Measurements from ENCODE around the gene ENTPD3.

ENTPD3 gene

DNA sequence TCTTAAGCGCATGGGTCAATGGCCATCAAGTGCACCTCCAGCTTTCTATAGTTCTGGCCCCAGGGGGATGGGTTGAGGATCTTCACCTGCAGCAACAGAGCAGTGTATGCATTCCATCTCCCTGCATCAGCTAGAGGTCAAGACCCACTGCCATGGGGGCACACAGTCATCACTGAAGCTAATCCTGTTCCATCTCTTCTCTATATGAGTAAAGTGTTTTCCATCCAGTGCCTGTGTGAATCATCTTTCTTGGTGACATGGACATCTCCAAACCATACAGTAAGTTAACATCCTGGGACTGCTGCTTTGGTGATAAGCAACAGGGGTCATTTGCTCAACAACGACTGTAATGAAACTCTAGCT, 4.4 kb upstream of the ENTPD3 start:
- H3K4me3 ChIP-seq (ENCODE audit: low read length) = no peak overlapping the region
- TF ChIP-seq ZNF274 (IDR thresholded peaks at IDR 0.05; ENCODE audit: low read depth, low read length) = no peak

DNA sequence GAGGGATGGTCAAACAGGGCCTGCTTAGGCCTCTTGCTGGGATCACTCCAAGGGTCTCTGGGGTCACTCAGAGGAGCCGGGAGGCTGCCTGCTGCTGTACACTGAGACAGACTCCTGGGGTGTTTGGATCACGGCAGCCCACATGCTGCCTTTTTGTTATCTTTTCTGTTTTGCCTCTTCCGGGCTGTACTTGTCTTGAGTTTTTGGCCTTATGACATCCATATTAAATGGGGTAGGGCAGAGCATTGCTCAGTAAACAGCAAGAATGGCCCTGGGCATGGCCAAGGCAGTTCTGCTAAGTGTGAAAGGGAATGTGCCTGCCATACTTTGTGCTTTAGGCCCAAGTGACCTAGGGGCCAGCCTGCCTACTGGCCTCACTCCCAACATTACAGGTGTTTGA, 771 bp upstream of the ENTPD3 start:
- no peak for TF ChIP-seq ZNF274 (IDR thresholded peaks at IDR 0.05; ENCODE audit: low read depth, low read length)
- no peak overlapping the region for H3K4me3 ChIP-seq (ENCODE audit: low read length)

DNA sequence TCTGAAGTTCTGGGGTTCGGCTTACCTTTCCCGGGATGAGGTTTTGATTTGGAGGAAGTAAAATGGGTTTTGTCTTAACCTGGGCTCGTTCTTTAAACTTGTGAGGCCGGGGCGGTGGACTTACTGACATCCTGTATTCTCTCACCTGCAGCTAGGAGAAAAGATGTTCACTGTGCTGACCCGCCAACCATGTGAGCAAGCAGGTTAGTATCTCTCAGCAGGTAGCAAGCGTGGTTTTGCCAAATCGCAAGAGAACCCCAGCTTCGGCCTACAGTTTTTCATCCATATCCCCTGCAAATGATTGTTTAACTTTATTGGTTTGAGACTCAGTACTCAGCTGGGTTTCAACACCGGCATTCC, 891 bp downstream of the ENTPD3 start:
- no peak overlapping the region for H3K4me3 ChIP-seq (ENCODE audit: low read length)
- no peak for TF ChIP-seq ZNF274 (IDR thresholded peaks at IDR 0.05; ENCODE audit: low read depth, low read length)

DNA sequence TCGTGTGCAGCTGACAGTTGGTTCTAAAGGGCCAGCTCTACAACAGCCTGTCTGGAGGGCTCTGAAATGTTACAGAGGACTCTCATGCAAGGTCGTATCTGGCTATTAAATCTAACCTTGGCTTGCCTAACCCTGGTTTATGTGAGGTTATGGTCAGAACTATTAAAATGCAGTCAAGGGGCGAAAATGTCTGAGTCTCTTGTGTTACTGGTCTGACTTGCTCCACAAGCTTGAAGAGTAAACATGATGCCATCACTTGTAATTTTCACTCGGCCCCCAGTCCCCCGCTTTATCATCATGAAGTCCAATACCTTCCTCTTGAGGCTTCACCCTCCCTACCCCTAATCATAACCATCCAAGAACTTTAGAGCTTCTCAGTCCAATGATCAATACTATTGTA, 9.4 kb downstream of the ENTPD3 start:
- H3K4me3 ChIP-seq (ENCODE audit: low read length) = no peak overlapping the region
- no peak for TF ChIP-seq ZNF274 (IDR thresholded peaks at IDR 0.05; ENCODE audit: low read depth, low read length)

DNA sequence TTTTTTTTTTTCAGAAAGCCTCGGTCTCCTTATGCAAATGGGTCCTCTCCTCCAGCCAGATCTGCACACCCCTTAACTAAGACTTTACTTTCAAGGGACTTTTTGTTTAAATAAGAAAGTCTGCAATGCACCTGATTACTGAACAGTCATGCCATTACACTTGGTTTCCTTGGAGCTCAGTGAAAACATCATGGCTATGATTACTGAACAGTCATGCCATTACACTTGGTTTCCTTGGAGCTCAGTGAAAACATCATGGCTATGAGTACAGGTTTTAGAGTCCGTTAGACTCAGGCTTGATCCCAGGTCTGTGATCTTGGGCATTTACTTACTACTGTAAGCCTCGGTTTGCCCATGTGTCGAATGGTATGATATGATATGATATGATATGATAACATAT, 10.1 kb downstream of the ENTPD3 start:
- no peak for TF ChIP-seq ZNF274 (IDR thresholded peaks at IDR 0.05; ENCODE audit: low read depth, low read length)
- no peak overlapping the region for H3K4me3 ChIP-seq (ENCODE audit: low read length)

DNA sequence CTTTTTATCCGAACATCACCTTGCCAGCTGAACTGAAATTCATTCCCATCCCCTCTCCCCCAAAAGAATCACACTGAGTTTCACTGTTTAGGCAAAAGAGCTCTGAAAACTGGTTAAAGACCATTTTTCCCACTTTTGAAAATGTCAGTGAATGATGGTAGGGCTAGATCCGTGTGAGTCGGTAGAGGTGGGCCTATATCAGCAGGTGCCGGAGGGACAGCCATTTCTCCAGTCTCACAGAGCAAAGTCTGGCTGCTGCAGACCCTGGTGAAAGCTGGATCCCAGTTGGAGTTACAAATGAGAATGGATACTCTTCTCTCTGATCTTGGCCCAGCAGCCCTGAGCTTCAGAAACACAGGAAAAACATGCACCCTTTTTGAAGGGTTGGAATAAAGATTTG, 10.9 kb downstream of the ENTPD3 start:
- H3K4me3 ChIP-seq (ENCODE audit: low read length) = no peak overlapping the region

DNA sequence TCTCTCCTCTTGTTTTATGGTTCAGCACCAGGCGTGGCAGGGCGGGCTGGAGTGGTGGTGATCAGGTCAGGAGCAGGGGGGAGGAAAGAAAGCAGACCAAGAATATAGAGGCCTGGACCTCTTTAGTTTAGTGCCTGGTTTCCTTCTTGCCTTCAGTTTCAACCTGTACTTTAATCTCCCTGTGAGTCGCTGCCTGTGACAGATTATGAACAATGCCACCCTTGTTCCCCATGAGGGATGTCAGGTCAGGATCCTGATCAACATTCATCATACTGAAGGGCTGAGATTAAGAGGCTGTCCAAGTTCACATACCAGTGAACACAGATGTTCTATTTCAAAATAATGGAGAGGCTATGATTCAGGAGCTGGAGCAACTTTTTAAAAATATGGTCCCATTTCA, 11.4 kb downstream of the ENTPD3 start:
- H3K4me3 ChIP-seq (ENCODE audit: low read length) = no peak overlapping the region
- no peak for TF ChIP-seq ZNF274 (IDR thresholded peaks at IDR 0.05; ENCODE audit: low read depth, low read length)

More for the DNA sequence above, 10.9 kb downstream of the ENTPD3 start:
- TF ChIP-seq ZNF274 (IDR thresholded peaks at IDR 0.05; ENCODE audit: low read depth, low read length) = no peak

DNA sequence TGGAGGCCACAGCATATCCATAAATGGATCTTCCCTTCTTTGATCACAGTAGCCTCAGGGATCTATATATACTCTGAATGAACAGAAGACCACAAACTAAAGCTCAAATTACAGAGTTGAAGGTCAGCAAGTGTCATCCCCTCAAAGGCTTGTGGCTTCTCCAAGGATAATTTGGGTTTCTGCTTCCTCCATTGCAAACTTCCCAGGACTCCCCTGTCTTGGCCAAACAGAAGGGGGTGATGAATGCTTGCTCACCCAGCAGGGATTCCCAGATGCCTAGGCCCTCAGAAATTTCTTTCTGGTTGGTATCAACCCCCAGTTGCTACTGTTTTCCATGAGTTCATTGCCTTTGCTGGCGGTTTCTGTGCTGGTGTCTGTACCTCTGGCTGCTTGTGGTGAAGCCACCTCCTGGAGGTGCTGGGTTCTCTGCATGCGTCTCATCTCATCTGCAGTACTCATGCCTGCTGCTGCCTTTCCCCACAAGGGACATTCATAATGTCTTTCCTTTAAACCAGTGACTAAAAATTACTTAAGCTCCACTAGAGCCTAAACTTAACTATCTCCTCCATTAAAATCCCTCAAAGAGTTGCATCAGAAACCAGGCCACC, 17.7 kb downstream of the ENTPD3 start:
- no peak for TF ChIP-seq ZNF274 (IDR thresholded peaks at IDR 0.05; ENCODE audit: low read depth, low read length)
- H3K4me3 ChIP-seq (ENCODE audit: low read length) = no peak overlapping the region

DNA sequence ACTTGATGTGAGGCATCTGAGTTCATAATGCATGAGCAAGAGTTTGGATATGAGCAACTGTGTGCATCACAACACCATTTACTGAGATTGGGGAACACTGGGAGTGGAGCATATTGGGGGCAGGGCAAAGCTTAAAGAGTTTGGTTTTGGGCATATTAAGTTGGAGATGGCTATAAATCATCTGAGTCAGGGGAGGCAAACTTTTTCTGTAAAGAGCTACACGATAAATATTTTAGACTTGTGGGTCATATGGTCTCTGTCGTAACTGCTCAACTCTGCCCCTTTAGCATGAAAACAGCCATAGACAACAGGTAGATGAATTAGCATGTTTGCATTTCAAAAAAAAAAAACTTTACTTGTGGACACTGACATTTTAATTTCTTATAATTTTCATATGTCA, 20.0 kb downstream of the ENTPD3 start:
- no peak overlapping the region for H3K4me3 ChIP-seq (ENCODE audit: low read length)
- TF ChIP-seq ZNF274 (IDR thresholded peaks at IDR 0.05; ENCODE audit: low read depth, low read length) = no peak

DNA sequence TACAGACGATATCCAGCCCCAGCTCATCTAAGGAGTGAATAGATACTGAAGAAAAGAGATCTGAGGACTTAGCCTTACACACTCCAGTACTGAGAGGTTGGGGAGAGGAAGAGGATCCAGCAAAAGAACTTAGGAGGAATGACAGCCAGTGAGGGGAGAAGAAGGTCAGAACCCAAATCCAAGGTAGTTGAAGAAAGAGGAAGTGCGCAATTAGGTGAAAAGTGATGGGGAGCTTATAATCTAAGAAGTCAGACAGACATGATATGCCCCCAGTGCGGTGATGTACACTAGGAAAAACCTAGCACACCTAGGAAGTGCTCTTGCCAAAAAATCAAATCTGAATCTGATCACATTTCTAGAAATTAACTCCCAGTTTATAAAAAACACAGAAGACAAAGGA, 20.6 kb downstream of the ENTPD3 start:
- no peak for TF ChIP-seq ZNF274 (IDR thresholded peaks at IDR 0.05; ENCODE audit: low read depth, low read length)
- no peak overlapping the region for H3K4me3 ChIP-seq (ENCODE audit: low read length)

DNA sequence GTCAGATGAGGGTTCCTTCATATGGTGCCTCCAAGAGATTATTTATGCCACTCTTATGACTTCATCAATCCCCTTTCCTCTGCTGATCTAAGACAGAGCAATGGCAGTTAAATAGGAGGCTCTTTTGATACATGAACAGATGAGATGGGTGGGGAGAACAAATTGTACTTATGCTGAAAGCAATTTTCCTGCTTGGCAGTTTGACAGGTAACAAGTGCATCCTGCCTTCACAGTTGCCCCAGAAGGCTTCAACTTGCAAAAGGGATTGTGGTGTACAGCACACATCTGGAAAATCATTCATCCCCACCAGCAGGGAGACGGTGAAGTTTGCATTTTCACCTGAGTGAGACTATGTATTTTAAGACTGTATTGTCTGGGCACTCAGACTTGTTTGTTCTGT, 27.3 kb downstream of the ENTPD3 start:
- no peak overlapping the region for H3K4me3 ChIP-seq (ENCODE audit: low read length)
- TF ChIP-seq ZNF274 (IDR thresholded peaks at IDR 0.05; ENCODE audit: low read depth, low read length) = no peak

DNA sequence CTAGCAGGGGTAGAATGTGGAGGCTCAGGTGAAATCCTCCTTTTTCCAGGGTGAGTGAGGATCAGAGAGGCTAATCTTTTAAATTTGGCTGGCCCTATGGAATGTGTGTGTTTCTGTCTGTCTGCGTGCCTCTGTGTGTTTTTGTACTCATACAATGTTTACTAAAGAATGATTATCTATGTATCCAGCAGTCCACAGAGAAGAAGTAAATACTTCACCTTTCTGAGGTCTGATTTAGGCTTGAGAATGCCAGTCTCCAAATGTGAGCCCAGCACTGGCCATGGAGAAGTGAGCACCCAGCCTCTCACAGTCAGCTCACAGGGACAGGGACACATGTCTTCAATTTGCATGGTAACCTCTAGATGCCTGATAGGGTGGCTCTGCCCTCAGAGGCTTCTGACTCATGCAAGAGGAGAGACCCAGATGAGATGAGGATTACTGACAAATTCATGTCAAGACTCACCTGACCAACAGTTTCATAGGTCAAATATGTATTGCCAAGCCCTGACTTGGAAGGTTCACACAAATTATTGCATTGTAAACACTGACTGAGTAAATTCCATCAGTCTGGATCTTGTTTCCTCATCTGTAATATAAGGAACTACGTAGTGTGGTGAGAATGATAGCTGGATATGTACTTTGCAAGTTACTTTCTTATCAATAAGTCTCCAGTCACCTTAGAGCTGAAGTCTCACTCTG, 31.0 kb downstream of the ENTPD3 start:
- H3K4me3 ChIP-seq (ENCODE audit: low read length) = no peak overlapping the region
- no peak for TF ChIP-seq ZNF274 (IDR thresholded peaks at IDR 0.05; ENCODE audit: low read depth, low read length)

DNA sequence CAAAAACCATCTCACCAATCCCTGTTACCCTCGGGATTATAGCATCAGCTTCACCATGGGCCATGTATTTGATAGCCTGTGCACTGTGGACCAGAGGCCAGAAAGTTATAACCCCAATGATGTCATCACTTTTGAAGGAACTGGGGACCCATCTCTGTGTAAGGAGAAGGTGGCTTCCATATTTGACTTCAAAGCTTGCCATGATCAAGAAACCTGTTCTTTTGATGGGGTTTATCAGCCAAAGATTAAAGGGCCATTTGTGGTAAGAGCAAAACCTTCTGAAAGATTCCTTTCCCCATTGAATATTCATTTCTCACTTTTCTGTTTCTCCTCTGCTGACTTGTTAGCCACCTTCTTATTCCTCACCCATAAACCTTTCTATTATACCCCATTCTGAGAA, 35.9 kb downstream of the ENTPD3 start:
- TF ChIP-seq ZNF274 (IDR thresholded peaks at IDR 0.05; ENCODE audit: low read depth, low read length) = no peak
- H3K4me3 ChIP-seq (ENCODE audit: low read length) = no peak overlapping the region

DNA sequence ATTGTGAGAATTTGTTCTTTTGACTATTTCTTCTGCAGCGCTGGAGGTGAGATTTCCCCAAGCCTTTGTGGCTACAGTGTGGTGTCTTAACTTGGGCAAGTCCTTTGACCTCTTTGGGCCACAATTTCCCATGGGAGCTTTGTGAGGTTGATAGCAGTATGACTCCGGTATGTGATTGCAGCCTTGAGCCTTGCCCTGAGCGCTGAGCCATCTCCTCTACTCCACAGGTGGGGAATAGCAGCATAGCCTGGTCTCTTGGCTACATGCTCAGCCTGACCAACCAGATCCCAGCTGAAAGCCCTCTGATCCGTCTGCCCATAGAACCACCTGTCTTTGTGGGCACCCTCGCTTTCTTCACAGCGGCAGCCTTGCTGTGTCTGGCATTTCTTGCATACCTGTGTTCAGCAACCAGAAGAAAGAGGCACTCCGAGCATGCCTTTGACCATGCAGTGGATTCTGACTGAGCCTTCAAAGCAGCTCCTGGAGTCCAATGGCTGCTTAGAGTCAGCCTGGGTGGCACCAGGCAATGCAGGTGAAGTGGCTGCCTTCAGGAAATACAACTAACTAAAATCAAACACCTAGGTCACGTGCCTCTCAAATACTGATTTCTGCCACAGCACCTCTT, 40.2 kb downstream of the ENTPD3 start:
- no peak overlapping the region for H3K4me3 ChIP-seq (ENCODE audit: low read length)
- TF ChIP-seq ZNF274 (IDR thresholded peaks at IDR 0.05; ENCODE audit: low read depth, low read length) = no peak

DNA sequence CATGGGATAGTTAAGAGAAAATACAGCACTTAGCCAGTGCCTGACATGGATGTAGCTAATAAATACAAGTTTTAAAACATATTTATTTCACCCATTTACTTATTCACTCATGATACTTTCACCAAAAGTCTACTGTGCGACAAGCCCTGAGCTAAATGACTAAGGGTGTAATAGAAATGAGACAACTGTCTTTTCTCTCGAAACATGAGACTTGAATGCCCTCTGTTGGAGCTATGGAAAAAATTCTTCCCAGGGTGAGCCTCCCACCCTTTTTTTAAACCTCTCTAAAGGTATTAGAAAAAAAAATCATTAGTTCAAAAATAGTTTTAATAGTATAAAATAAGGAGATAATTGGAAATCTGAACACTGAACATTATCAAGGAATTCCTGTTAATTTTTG, 45.8 kb downstream of the ENTPD3 start:
- TF ChIP-seq ZNF274 (IDR thresholded peaks at IDR 0.05; ENCODE audit: low read depth, low read length) = no peak

More for the DNA sequence above, 45.8 kb downstream of the ENTPD3 start:
- H3K4me3 ChIP-seq (ENCODE audit: low read length) = no peak overlapping the region

Data from GM08714 (cell line).